Measurements from ENCODE around the gene SRCIN1.
A peak's percentile ranks its signal among the peaks of the same experiment; 100 is the strongest.

Gene SRCIN1

GRCh38 chr17:38617074-38617860 is 11.5 kb upstream of the SRCIN1 start:
- DNase-seq (ENCODE audit: low spot score) = no peak

DNA sequence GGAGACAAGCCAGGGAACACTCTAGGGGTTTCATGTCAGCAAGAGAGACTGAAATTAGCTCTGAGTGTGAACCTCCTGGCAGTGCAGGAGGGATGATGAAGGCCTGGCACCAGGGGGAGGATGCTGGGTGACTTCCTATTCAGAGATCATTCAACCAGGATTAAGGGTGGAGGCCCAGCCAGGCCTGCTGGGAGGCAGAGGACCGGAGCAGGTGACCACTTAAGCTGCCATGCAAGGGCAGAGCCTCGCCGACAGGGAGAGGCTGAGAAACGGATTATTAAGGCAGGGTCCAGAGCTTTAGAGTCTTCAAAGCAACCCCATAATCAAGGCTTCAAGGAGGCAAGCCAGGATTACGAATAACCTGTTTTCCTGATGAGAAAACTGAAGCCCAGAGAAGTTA is 10.6 kb upstream of the SRCIN1 start:
- no peak for DNase-seq (ENCODE audit: low spot score)

- no peak for DNase-seq (ENCODE audit: low spot score)
Measured at GRCh38 chr17:38613981-38614779, 8.4 kb upstream of the SRCIN1 start.

DNA sequence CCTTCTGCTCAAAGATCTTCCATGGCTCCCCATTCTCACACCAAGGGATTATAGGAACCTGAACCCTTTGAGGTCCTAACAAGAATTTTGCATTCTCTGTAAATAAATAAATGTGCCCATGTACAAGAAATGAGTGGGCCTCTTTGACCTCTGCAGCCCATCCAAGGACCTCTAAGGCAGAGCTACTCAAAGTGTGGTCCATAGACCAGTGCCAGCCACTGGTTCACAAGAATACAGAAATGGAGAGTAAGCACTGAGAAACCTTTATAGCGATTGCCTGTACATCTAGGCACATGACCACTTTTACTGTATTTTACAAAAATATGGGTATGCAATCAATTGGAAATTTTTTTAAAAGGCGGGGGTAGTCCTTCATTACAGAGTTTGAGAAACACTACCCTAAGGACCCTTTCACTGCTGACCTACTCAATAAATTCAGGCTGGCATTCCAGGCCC is 7.8 kb upstream of the SRCIN1 start:
- DNase-seq (ENCODE audit: low spot score) = no peak

DNA sequence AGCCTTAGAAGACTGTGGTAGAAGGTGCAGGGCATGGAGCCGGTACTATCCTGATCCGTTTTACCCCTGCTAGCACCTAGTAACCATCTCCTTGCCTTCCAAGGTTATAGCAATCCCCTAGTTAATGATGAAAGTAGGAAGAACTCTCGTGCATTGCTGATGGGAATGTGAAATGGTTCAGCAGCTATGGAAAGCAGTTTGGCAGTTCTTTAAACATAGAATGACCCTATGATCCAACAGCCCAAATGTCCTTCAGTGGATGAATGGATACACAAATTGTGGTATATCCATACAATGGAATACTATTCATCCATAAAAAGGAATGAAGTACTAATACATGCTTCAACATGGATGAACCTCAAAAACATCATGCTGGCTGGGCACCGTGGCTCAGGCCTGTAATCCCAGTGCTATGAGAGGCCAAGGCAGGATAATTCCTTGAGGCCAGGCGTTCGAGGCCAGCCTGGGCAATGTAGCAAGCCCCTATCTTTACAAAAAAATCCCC is 6.2 kb upstream of the SRCIN1 start:
- no peak for DNase-seq (ENCODE audit: low spot score)

GRCh38 chr17:38611070-38611786 is 5.5 kb upstream of the SRCIN1 start:
- no peak for DNase-seq (ENCODE audit: low spot score)

- DNase-seq (ENCODE audit: low spot score) = no peak
Measured at GRCh38 chr17:38609280-38610031, 3.7 kb upstream of the SRCIN1 start.

- no peak for DNase-seq (ENCODE audit: low spot score)
Measured at GRCh38 chr17:38608648-38609047, 2.9 kb upstream of the SRCIN1 start.

GRCh38 chr17:38606646-38607611 is 1.2 kb upstream of the SRCIN1 start:
- no peak for DNase-seq (ENCODE audit: low spot score)

GRCh38 chr17:38605411-38605840 is 326 bp downstream of the SRCIN1 start:
- DNase-seq (ENCODE audit: low spot score) = no peak

GRCh38 chr17:38604479-38605403 is 1.0 kb downstream of the SRCIN1 start:
- DNase-seq (ENCODE audit: low spot score) = peak; percentile 65

DNA sequence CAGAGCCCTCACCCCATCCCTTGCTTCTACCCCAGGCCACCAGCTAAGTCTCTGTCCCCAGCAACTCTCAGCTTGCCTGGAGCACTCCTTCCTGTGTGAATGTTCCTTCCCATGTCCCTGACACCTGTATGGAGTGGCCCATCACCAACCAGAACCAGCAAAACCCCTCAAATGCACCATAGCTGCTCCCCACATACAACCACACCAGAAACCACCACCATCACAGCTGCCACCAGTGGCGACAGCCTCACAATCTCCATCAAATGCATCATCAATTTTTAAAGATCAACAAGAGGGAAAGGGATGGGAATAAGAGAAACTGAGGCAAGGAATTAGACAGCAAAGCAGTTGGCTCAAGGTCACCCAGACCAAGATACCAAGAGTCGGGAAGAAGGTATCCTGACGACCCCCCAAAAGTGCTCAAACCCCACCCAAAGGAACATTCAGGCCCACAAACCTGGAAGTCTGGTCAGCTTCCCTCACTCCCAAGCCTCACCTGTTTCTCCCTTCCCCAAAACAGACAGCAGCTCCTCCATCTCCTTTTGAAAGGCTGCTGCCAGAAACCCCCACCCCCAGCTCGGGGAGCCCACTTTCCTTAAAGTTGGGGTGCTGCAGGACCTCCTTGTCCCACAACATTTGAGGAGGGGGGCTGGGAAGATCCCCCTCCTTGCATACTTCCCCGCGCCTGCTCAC is 1.8 kb downstream of the SRCIN1 start:
- no peak for DNase-seq (ENCODE audit: low spot score)

- DNase-seq (ENCODE audit: low spot score) = no peak
Measured at GRCh38 chr17:38602956-38603785, 2.6 kb downstream of the SRCIN1 start.

GRCh38 chr17:38602453-38602852 is 3.3 kb downstream of the SRCIN1 start:
- DNase-seq (ENCODE audit: low spot score) = no peak

GRCh38 chr17:38601539-38602351 is 4.0 kb downstream of the SRCIN1 start:
- peak; percentile 88 for DNase-seq (ENCODE audit: low spot score)

DNA sequence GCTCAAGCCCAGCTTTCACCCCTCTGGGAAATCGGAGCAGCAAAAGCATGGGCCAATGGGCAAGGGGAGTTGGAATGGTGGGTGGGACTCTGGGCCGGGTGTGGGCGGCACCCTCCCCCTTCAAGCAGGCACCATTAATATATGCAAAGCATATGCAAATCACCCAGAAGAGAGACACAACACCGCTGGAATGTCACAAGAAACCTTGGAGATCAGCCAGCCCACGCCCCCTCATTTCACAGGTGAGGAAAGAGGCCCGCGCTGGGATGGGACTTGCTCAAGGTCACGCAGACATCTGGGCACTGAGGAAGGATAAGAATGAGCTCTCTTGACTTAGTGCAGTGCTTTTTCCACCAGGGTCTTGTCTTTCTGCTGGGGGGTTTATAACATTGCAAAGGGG is 4.8 kb downstream of the SRCIN1 start:
- DNase-seq (ENCODE audit: low spot score) = no peak

Measured in SK-N-DZ (cell line).